T-helper 1 cell treated with Interleukin-12 subunit alpha and Interleukin-12 subunit beta and Interleukin-4 antibody, amounts not matched to agents 30 μg/mL and 1 μg/mL, for 36 hours (primary cell): ENCODE data around the gene HBG2.

Source experiments
- H3K27ac Mint-ChIP-seq: one replicate; pipeline ENCODE4 v1.8.0; 2021; ENCODE audit warnings: mild to moderate bottlenecking, mixed read lengths
- H3K27me3 Mint-ChIP-seq: one replicate; pipeline ENCODE4 v1.8.0; 2021; ENCODE audit warnings: low read depth, mixed read lengths
- H3K36me3 Mint-ChIP-seq: one replicate; pipeline ENCODE4 v1.8.0; 2021; ENCODE audit warnings: low read depth, mixed read lengths
- H3K4me1 Mint-ChIP-seq: one replicate; pipeline ENCODE4 v1.8.0; 2021; ENCODE audit warnings: low read depth, mixed read lengths
- H3K4me3 Mint-ChIP-seq: one replicate; pipeline ENCODE4 v1.8.0; 2021; ENCODE audit warnings: mild to moderate bottlenecking, moderate library complexity, mixed read lengths
- H3K9me3 Mint-ChIP-seq: one replicate; pipeline ENCODE4 v1.8.0; 2021; ENCODE audit warnings: mixed read lengths

Gene HBG2

GRCh38 chr11:5234381-5234834 is 20.2 kb downstream of the HBG2 start, which contains the start of gene HBD:
TSS of gene HBD (minus strand) at chr11:5234483. CDS start at chr11:5234433, 50 bp downstream.
- H3K4me1 Mint-ChIP-seq: peaks cover 5% of the 10 kb centered on the region
- no peak within 1 kb of the TSS for H3K4me3 Mint-ChIP-seq
- no peaks in the 10 kb centered on the region for H3K36me3 Mint-ChIP-seq
- peaks cover 4% of the 10 kb centered on the region for H3K27me3 Mint-ChIP-seq
- no peak within 1 kb of the TSS for H3K27ac Mint-ChIP-seq
- no peaks in the 10 kb centered on the region for H3K9me3 Mint-ChIP-seq

DNA sequence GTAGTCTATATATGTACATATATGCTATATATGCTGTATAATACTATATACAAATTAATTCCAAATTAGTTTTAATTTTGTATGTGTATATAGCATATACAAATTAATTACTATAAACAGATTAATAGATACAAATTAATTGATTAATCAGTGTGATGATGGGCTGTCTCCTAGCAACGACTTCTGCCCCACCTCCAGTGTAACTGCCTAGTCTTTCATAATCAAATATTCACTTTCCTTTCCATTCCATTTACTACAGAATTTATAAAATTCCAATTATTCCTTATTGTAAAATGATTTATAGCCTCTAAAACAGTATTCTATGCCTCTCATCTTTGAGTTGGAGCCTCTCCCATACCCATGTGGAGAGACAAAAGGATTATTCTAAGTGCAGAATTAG is 21.3 kb downstream of the HBG2 start:
- no peaks in the 10 kb centered on the region for H3K9me3 Mint-ChIP-seq
- no peaks in the 10 kb centered on the region for H3K36me3 Mint-ChIP-seq
- H3K4me3 Mint-ChIP-seq: no peak overlapping the region
- H3K27me3 Mint-ChIP-seq: peaks cover 4% of the 10 kb centered on the region
- peaks cover 5% of the 10 kb centered on the region for H3K4me1 Mint-ChIP-seq
- H3K27ac Mint-ChIP-seq: no peak overlapping the region

GRCh38 chr11:5232821-5233220 is 21.8 kb downstream of the HBG2 start:
- Mint-ChIP-seq H3K4me1 (peaks cover 5% of the 10 kb centered on the region), H3K4me3 (no peak overlapping the region), H3K27ac (no peak overlapping the region), H3K36me3 (no peaks in the 10 kb centered on the region), H3K9me3 (no peaks in the 10 kb centered on the region), H3K27me3 (peaks cover 4% of the 10 kb centered on the region)

- no peaks in the 10 kb centered on the region for H3K9me3 Mint-ChIP-seq
- no peak overlapping the region for H3K4me3 Mint-ChIP-seq
- H3K27ac Mint-ChIP-seq: no peak overlapping the region
- peaks cover 5% of the 10 kb centered on the region for H3K4me1 Mint-ChIP-seq
- H3K27me3 Mint-ChIP-seq: peaks cover 4% of the 10 kb centered on the region
- H3K36me3 Mint-ChIP-seq: no peaks in the 10 kb centered on the region
These were observed 22.4 kb downstream of the HBG2 start for GRCh38 chr11:5232176-5232575.

GRCh38 chr11:5231111-5231510 is 23.5 kb downstream of the HBG2 start:
- Mint-ChIP-seq H3K27ac (no peak overlapping the region), H3K9me3 (no peaks in the 10 kb centered on the region), H3K36me3 (no peaks in the 10 kb centered on the region), H3K4me1 (peaks cover 5% of the 10 kb centered on the region), H3K4me3 (no peak overlapping the region), H3K27me3 (peaks cover 4% of the 10 kb centered on the region)

- peaks cover 5% of the 10 kb centered on the region for H3K4me1 Mint-ChIP-seq
- no peaks in the 10 kb centered on the region for H3K36me3 Mint-ChIP-seq
- no peak overlapping the region for H3K4me3 Mint-ChIP-seq
- no peaks in the 10 kb centered on the region for H3K9me3 Mint-ChIP-seq
- no peak overlapping the region for H3K27ac Mint-ChIP-seq
- peaks cover 4% of the 10 kb centered on the region for H3K27me3 Mint-ChIP-seq
These were observed 24.3 kb downstream of the HBG2 start for GRCh38 chr11:5230266-5230665.

GRCh38 chr11:5229796-5230195 is 24.8 kb downstream of the HBG2 start:
- H3K4me3 Mint-ChIP-seq: no peak overlapping the region

GRCh38 chr11:5229356-5229755 is 25.2 kb downstream of the HBG2 start:
- H3K27ac Mint-ChIP-seq: no peak overlapping the region
- H3K27me3 Mint-ChIP-seq: peaks cover 3% of the 10 kb centered on the region
- peaks cover 2% of the 10 kb centered on the region for H3K4me1 Mint-ChIP-seq
- no peaks in the 10 kb centered on the region for H3K9me3 Mint-ChIP-seq
- no peak overlapping the region for H3K4me3 Mint-ChIP-seq
- H3K36me3 Mint-ChIP-seq: no peaks in the 10 kb centered on the region

More at GRCh38 chr11:5229796-5230195, 24.8 kb downstream of the HBG2 start:
- Mint-ChIP-seq H3K9me3 (no peaks in the 10 kb centered on the region), H3K4me1 (peaks cover 5% of the 10 kb centered on the region), H3K36me3 (no peaks in the 10 kb centered on the region), H3K27me3 (peaks cover 4% of the 10 kb centered on the region), H3K27ac (no peak overlapping the region)

DNA sequence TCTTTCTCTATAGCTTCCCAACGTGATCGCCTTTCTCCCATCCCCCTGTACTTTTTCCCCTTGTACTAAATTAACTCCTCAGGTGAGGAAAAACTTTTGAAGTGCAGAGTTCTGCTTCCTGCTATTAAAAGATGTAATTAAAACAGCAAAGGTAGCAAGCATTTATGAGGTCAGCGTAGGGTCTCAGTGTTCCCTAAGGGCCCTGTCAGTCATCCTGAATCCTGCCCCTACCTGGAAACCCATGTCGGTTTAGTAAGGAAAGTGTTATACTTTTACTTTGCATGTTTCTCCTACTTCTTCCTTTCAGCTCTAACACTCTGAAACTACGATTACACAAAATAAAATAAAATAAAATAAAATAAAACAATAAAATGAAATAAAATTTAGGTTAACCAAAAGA is 26.5 kb downstream of the HBG2 start:
- H3K36me3 Mint-ChIP-seq: no peaks in the 10 kb centered on the region
- no peak overlapping the region for H3K4me3 Mint-ChIP-seq
- no peaks in the 10 kb centered on the region for H3K9me3 Mint-ChIP-seq

DNA sequence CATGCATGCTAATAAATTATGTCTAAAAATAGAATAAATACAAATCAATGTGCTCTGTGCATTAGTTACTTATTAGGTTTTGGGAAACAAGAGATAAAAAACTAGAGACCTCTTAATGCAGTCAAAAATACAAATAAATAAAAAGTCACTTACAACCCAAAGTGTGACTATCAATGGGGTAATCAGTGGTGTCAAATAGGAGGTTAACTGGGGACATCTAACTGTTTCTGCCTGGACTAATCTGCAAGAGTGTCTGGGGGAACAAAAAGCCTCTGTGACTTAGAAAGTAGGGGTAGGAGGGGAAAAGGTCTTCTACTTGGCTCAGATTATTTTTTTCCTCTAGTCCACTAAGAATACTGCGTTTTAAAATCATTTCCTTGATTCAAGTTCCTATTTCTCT is 26.9 kb downstream of the HBG2 start:
- Mint-ChIP-seq H3K27ac (no peak overlapping the region), H3K4me3 (no peak overlapping the region), H3K27me3 (no peaks in the 10 kb centered on the region), H3K36me3 (no peaks in the 10 kb centered on the region), H3K9me3 (no peaks in the 10 kb centered on the region), H3K4me1 (no peaks in the 10 kb centered on the region)

More for the DNA sequence above, 26.5 kb downstream of the HBG2 start:
- no peaks in the 10 kb centered on the region for H3K27me3 Mint-ChIP-seq
- H3K4me1 Mint-ChIP-seq: no peaks in the 10 kb centered on the region
- H3K27ac Mint-ChIP-seq: no peak overlapping the region

GRCh38 chr11:5226732-5227310 is 27.8 kb downstream of the HBG2 start, which contains the start of gene HBB:
TSS of gene HBB (minus strand) at chr11:5227071. CDS start at chr11:5227021, 50 bp downstream.
- H3K27me3 Mint-ChIP-seq: no peaks in the 10 kb centered on the region
- no peaks in the 10 kb centered on the region for H3K4me1 Mint-ChIP-seq
- no peak within 1 kb of the TSS for H3K4me3 Mint-ChIP-seq
- no peaks in the 10 kb centered on the region for H3K36me3 Mint-ChIP-seq
- no peak within 1 kb of the TSS for H3K27ac Mint-ChIP-seq
- no peaks in the 10 kb centered on the region for H3K9me3 Mint-ChIP-seq

DNA sequence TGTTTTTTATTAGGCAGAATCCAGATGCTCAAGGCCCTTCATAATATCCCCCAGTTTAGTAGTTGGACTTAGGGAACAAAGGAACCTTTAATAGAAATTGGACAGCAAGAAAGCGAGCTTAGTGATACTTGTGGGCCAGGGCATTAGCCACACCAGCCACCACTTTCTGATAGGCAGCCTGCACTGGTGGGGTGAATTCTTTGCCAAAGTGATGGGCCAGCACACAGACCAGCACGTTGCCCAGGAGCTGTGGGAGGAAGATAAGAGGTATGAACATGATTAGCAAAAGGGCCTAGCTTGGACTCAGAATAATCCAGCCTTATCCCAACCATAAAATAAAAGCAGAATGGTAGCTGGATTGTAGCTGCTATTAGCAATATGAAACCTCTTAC is 29.1 kb downstream of the HBG2 start:
- no peaks in the 10 kb centered on the region for H3K36me3 Mint-ChIP-seq
- no peak overlapping the region for H3K4me3 Mint-ChIP-seq
- no peak overlapping the region for H3K27ac Mint-ChIP-seq
- H3K4me1 Mint-ChIP-seq: no peaks in the 10 kb centered on the region
- no peaks in the 10 kb centered on the region for H3K27me3 Mint-ChIP-seq
- no peaks in the 10 kb centered on the region for H3K9me3 Mint-ChIP-seq

DNA sequence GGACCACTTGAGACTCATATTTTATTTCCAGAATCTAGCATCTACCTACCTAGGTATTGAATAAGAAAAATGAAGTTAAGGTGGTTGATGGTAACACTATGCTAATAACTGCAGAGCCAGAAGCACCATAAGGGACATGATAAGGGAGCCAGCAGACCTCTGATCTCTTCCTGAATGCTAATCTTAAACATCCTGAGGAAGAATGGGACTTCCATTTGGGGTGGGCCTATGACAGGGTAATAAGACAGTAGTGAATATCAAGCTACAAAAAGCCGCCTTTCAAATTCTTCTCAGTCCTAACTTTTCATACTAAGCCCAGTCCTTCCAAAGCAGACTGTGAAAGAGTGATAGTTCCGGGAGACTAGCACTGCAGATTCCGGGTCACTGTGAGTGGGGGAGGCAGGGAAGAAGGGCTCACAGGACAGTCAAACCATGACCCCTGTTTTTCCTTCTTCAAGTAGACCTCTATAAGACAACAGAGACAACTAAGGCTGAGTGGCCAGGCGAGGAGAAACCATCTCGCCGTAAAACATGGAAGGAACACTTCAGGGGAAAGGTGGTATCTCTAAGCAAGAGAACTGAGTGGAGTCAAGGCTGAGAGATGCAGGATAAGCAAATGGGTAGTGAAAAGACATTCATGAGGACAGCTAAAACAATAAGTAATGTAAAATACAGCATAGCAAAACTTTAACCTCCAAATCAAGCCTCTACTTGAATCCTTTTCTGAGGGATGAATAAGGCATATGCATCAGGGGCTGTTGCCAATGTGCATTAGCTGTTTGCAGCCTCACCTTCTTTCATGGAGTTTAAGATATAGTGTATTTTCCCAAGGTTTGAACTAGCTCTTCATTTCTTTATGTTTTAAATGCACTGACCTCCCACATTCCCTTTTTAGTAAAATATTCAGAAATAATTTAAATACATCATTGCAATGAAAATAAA is 29.8 kb downstream of the HBG2 start:
- H3K27ac Mint-ChIP-seq: no peak overlapping the region
- no peak overlapping the region for H3K4me3 Mint-ChIP-seq
- no peaks in the 10 kb centered on the region for H3K4me1 Mint-ChIP-seq
- H3K9me3 Mint-ChIP-seq: no peaks in the 10 kb centered on the region
- H3K36me3 Mint-ChIP-seq: no peaks in the 10 kb centered on the region
- no peaks in the 10 kb centered on the region for H3K27me3 Mint-ChIP-seq

DNA sequence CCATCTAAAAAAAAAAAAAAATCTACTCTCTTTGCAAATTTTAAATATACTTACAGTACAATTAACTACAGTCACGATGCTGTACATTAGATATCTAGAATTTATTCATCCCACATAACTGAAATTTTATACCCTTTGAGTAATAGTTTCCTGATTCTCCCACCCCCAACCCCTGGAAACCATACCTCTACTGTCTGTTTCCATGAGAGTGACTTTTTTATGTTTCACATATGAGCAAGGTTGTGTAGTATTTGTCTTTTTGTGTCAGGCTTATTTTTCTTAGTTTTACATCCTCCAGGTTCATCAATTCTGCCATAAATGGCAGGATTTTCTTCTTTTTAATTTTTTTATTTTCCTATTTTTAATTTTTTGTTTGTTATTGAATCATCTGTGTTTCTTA is 30.9 kb downstream of the HBG2 start:
- H3K36me3 Mint-ChIP-seq: no peaks in the 10 kb centered on the region
- no peaks in the 10 kb centered on the region for H3K4me1 Mint-ChIP-seq
- H3K9me3 Mint-ChIP-seq: peaks cover 5% of the 10 kb centered on the region
- H3K27ac Mint-ChIP-seq: no peak overlapping the region
- H3K4me3 Mint-ChIP-seq: no peak overlapping the region
- H3K27me3 Mint-ChIP-seq: no peaks in the 10 kb centered on the region

DNA sequence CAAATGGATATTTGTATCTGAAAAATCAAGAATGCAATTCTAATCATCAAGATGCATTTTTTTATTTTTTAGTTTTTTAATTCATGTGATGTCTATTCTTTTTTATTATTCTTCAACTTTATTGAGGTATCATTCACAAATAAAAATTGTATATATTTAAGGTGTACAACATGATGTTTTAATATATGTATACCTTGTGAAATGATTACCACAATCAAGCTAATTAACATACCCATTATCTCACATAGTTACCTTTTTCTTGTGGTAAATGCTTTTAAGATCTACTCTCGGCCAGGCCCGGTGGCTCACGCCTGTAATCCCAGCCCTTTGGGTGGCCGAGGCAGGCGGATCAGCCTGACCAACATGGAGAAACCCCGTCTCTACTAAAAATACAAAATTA is 31.4 kb downstream of the HBG2 start:
- Mint-ChIP-seq H3K9me3 (peaks cover 5% of the 10 kb centered on the region), H3K36me3 (no peaks in the 10 kb centered on the region), H3K4me3 (no peak overlapping the region), H3K27me3 (no peaks in the 10 kb centered on the region), H3K27ac (no peak overlapping the region), H3K4me1 (no peaks in the 10 kb centered on the region)
